Measurements from ENCODE around the gene TDRD1. TPM values are rescaled to one million over a fixed set of nuclear protein-coding genes. Genes with fewer than 3 reads are reported as not detected.

TDRD1 gene
- total RNA-seq, 1 experiment from 2014 or later = 0.14 TPM

- H3K4me1 ChIP-seq = peaks cover 7% of the 10 kb centered on the region
- Mint-ChIP-seq H3K4me3 (ENCODE audit: unreplicated experiment) (no peak overlapping the region), H3K27ac (ENCODE audit: unreplicated experiment) (no peak overlapping the region), H3K9me3 (ENCODE audit: unreplicated experiment) (no peaks in the 10 kb centered on the region), H3K4me1 (ENCODE audit: low read depth, unreplicated experiment) (peaks cover 3% of the 10 kb centered on the region), H3K36me3 (ENCODE audit: insufficient read depth, unreplicated experiment) (no peaks in the 10 kb centered on the region), H3K27me3 (ENCODE audit: insufficient read depth, unreplicated experiment) (no peaks in the 10 kb centered on the region)
- DNase-seq = no peak
- CTCF ChIA-PET = interaction anchor here (0.8 kb wide), 1 partner anchor 28 kb away, joined by 3 read pairs; no protein-coding TSS in a partner anchor
- no peaks in the 10 kb centered on the region; the same call in 1 of the 2 replicates for H3K27me3 ChIP-seq (replicated peaks; ENCODE audit: control insufficient read depth, insufficient read depth, low read length)
- no peak for TF ChIP-seq CTCF (IDR thresholded peaks at IDR 0.05; ENCODE audit: insufficient read depth in 1 of 2, low read depth in 1 of 2, low read length in 1 of 2, severe bottlenecking in 1 of 2, unreplicated experiment in 1 of 2)
- intact Hi-C loops (cut with micrococcal nuclease; ENCODE audit: unreplicated experiment) = no loop called here
- no peak overlapping the region for H3K4me3 ChIP-seq (ENCODE audit: low read depth, low read length)
- POLR2A ChIA-PET = no interaction called here
- H3K9me3 ChIP-seq = no peaks in the 10 kb centered on the region
- no TSS peak for BruUV-seq (replicated peaks)
- no peaks in the 10 kb centered on the region for H3K36me3 ChIP-seq (ENCODE audit: control insufficient read depth, insufficient read depth, low read length)
Measured at GRCh38 chr10:114276066-114276465, 96.9 kb downstream of the TDRD1 start.

- H3K36me3 Mint-ChIP-seq (ENCODE audit: insufficient read depth, unreplicated experiment) = no peaks in the 10 kb centered on the region
- Histone ChIP-seq H3K4me3 (ENCODE audit: low read depth, low read length) (no peak overlapping the region), H3K9me3 (no peaks in the 10 kb centered on the region), H3K27me3 (replicated peaks; ENCODE audit: control insufficient read depth, insufficient read depth, low read length) (no peaks in the 10 kb centered on the region; the same call in 1 of the 2 replicates), H3K36me3 (ENCODE audit: control insufficient read depth, insufficient read depth, low read length) (no peaks in the 10 kb centered on the region), H3K4me1 (0 out of 2 replicates have a peak, but pooled peaks cover 1% of the 10 kb centered on the region)
- no TSS peak for BruUV-seq (replicated peaks)
- no peaks in the 10 kb centered on the region for H3K4me1 Mint-ChIP-seq (ENCODE audit: low read depth, unreplicated experiment)
- H3K9me3 Mint-ChIP-seq (ENCODE audit: unreplicated experiment) = no peaks in the 10 kb centered on the region
- DNase-seq = no peak
- ChIA-PET POLR2A (no interaction called here), CTCF (interaction anchor here (0.8 kb wide), 1 partner anchor 27 kb away, joined by 3 read pairs; no protein-coding TSS in a partner anchor)
- intact Hi-C loops (cut with micrococcal nuclease; ENCODE audit: unreplicated experiment) = no loop called here
- H3K27me3 Mint-ChIP-seq (ENCODE audit: insufficient read depth, unreplicated experiment) = no peaks in the 10 kb centered on the region
- no peak for TF ChIP-seq CTCF (IDR thresholded peaks at IDR 0.05; ENCODE audit: insufficient read depth in 1 of 2, low read depth in 1 of 2, low read length in 1 of 2, severe bottlenecking in 1 of 2, unreplicated experiment in 1 of 2)
- no peak overlapping the region for H3K4me3 Mint-ChIP-seq (ENCODE audit: unreplicated experiment)
- H3K27ac Mint-ChIP-seq (ENCODE audit: unreplicated experiment) = no peak overlapping the region
Measured at GRCh38 chr10:114276671-114277070, 97.5 kb downstream of the TDRD1 start.

GRCh38 chr10:114278140-114278883 is 99.2 kb downstream of the TDRD1 start:
- no peaks in the 10 kb centered on the region; the same call in 1 of the 2 replicates for H3K27me3 ChIP-seq (replicated peaks; ENCODE audit: control insufficient read depth, insufficient read depth, low read length)
- no peak overlapping the region for H3K4me3 Mint-ChIP-seq (ENCODE audit: unreplicated experiment)
- no peaks in the 10 kb centered on the region for H3K36me3 ChIP-seq (ENCODE audit: control insufficient read depth, insufficient read depth, low read length)
- H3K4me1 ChIP-seq = no peaks in the 10 kb centered on the region
- H3K4me3 ChIP-seq (ENCODE audit: low read depth, low read length) = no peak overlapping the region
- TF ChIP-seq CTCF (IDR thresholded peaks at IDR 0.05; ENCODE audit: insufficient read depth in 1 of 2, low read depth in 1 of 2, low read length in 1 of 2, severe bottlenecking in 1 of 2, unreplicated experiment in 1 of 2) = no peak
- intact Hi-C loops (cut with micrococcal nuclease; ENCODE audit: unreplicated experiment) = no loop called here
- DNase-seq = no peak
- POLR2A ChIA-PET = no interaction called here
- no peaks in the 10 kb centered on the region for H3K36me3 Mint-ChIP-seq (ENCODE audit: insufficient read depth, unreplicated experiment)
- no peaks in the 10 kb centered on the region for H3K4me1 Mint-ChIP-seq (ENCODE audit: low read depth, unreplicated experiment)
- no TSS peak for BruUV-seq (replicated peaks)
- H3K9me3 ChIP-seq = no peaks in the 10 kb centered on the region
- CTCF ChIA-PET = no interaction called here
- H3K27ac Mint-ChIP-seq (ENCODE audit: unreplicated experiment) = peak overlapping the region; percentile 41
- no peaks in the 10 kb centered on the region for H3K9me3 Mint-ChIP-seq (ENCODE audit: unreplicated experiment)
- no peaks in the 10 kb centered on the region for H3K27me3 Mint-ChIP-seq (ENCODE audit: insufficient read depth, unreplicated experiment)
